SIG-M5 (cell line): ENCODE measurements around the gene PIM1.

ENCODE experiments used
- DNase-seq: peaks from one replicate; lab custom pipeline; 2025; lab: John Stamatoyannopoulos, UW

Gene PIM1

DNA sequence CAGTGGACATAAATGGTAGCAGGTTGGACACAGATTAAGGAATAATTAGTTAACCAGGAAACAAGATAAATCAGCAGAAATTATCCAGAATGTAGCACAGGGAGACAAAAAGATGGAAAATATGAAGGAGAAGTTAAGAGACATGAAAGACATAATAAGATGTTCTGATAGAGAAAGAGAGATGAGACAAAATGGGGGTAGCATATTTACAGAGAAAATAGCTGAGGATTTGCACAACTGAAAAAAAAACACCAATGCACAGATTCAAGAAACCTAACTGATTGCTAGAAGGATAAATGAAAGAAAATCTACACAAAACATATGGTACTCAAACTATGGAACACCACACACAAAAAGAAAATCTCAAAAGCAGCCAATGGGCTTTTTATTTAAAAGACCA lies 53.0 kb downstream of the PIM1 start:
- no peak for DNase-seq
